HG03135 (cell line): ENCODE measurements around the gene CA11.

Source experiments
- ATAC-seq: cut with Tn5 transposase; IDR thresholded peaks from one replicate; pipeline ENCODE4 v1.9.1; 2021; ENCODE audit warnings: mild to moderate bottlenecking, moderate library complexity; ENCODE audit not compliant: unreplicated experiment

CA11 gene

DNA sequence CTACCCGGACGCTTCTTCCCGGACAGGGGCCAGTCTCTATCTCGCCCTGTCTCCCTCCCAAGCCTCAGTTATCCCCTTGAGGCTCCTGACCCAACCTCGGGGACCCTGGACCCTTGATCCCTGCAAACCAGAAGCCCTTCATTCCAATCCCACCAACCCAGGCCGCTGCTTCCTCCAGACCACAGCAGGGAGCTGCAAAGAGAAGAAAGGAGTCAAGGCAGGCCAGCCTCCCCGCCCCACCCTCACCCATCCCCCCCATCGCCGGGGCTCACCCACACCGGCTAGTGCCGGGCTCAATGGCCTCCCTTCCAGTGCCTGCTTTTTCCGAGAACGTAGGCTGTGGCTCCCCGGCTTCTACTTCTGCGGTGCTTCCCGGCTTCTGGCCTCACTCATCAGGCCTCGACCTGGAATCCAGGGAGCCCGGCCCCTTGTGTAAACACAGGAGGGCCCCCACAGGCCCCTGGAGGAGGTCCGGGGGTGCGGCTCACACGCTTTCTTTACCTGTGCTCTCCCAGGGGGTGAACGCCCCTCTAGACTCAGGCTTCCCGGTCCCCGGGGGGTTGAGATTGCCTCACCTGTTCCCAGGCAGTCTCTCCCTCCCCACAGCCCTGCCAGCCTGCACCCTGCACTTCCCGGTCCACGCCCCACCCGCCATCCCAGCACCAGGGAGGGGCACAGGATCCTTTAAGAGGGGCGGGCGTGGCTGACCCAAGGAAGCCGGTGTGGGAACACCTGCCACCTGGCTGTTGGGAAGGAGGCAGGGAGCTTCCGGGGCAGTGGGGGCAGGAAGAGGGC lies 31.4 kb downstream of the CA11 start, which contains the start of gene FAM83E:
TSS of gene FAM83E (minus strand) at position 641 of the 795 bp plus-strand sequence. CDS start 1,704 bp downstream, outside the sequence.
- no peak for ATAC-seq

DNA sequence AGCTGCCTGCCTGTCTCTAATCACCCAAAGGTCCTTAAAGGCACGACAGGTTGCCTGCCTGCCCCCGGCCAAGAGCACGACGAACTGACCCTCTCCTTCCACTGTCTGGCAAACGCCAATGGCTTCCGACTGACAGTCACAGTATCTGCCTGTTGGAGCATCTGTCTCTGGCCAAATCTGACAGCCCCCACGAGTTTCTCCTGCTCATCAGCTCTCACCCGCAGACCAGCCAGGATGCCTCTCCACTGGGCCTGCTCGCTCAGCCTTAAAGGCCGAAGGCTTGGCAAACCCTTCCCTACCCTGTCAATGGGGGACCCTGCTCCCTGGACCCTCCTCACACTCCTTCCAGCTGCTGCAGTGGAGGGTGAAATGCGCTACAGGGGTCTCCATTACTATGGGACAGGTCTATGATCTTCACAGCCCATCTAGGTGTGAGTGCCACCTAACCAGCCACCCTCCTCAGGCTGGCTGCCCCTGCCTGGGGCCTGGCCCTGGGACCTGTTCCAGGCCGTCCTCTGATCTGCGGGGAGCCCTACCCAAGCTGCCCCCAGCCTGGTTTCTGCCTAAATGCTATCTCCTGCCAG lies 32.0 kb downstream of the CA11 start:
- ATAC-seq, result no peak

DNA sequence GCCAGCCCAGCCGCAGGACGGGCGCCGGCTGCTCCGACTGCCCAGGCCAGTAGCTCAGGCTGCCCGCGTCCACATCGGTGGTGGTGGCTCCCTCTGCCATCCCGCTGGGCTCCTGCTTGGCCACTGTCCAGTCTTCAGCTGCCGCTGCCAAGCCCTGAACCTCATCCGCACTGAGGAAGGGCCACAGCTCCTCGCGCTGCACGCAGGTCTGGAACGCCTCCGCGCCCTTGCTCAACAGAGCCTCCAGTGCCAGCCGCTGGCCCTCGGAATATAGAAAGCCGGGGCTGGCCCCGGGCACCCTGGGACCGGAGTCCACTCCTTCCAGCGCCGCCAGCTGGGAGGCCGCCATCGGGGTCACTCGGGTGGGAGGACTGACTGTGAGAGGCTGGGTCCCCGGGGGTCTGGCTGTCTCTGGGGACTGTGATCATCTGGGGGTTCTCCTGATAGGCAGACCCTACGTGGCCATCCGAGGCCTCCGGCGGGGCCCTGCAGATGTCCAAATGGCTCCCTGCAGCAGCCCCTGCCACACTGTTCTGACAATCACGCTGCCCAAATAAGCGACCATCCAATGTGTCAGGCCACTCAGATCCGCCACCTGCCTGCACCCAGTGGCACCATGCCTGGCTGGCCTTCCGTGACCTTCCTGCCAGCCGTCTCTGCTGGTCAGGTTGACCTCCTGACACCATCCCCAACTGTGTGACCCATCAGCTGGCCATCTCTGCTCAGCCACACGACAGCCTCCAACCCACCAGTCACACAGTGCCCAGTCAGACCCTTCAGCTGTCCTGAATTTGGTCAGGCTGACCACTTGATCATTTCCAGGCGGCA lies 32.7 kb downstream of the CA11 start:
- ATAC-seq, result no peak

- no peak for ATAC-seq
These were observed 34.1 kb downstream of the CA11 start for GRCh38 chr19:48611872-48612271.

- no peak for ATAC-seq
These were observed 36.3 kb downstream of the CA11 start for GRCh38 chr19:48609571-48610108.

DNA sequence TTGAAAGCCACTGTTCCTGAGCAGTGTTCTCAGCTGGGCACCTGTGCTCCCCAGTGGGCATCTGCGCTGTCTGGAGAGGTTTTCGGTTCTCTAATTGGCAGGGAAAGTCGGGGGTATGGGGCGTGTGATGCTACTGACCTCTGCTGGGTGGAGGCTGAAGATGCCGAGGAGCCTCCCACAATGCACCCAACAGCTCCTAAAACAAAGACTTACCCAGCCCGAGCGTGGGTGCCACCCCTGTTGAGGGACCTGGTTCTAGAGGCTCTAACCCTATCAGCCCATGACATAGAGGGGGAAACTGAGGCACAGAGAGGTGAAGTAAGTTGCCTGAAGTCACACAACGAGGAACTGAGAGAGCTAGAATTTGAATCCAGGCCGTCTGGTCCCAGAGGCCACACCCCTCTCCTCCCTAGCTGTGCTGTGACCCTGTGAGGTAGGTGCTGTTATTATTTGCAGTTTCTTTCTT lies 37.2 kb downstream of the CA11 start:
- ATAC-seq, result no peak

DNA sequence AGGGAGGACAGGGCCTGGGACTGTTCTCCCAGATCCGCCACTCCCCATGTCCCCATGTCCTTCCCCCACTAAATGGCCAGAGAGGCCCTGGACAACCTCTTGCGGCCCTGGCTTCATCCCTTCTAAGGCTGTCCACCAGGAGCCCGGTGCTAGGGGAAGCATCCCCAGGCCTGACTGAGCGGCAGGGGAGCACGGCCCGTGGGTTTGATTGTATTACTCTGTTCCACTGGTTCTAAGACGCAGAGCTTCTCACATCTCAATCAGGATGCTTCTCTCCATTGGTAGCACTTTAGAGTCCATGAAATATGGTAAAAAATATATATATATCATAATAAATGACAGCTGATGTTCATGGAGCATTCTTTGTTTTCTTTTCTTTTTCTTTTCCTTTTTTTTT lies 38.6 kb downstream of the CA11 start:
- ATAC-seq, result no peak

DNA sequence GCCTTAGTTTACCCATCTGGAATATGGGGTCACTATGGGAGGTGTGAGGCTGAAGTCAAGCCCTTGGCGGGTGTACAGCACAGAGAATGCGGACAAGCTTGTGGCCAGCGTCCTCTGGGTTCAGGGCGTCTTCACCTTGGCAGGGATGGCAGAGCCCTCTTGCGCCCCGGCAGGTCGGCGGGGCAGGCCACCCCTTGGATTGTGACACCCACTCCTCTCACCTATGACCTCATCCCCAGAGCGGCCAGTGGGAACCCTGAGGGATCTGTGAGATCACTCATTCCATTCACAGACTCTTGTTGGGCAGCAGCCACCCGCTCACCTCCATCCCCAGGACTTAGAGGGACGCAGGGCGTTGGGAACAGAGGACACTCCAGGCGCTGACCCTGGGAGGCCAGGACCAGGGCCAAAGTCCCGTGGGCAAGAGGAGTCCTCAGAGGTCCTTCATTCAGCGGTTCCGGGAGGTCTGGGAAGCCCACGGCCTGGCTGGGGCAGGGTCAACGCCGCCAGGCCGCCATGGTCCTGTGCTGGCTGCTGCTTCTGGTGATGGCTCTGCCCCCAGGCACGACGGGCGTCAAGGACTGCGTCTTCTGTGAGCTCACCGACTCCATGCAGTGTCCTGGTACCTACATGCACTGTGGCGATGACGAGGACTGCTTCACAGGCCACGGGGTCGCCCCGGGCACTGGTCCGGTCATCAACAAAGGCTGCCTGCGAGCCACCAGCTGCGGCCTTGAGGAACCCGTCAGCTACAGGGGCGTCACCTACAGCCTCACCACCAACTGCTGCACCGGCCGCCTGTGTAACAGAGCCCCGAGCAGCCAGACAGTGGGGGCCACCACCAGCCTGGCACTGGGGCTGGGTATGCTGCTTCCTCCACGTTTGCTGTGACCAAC lies 39.3 kb downstream of the CA11 start, which contains the start of gene SPACA4:
TSS of gene SPACA4 (plus strand) at position 280 of the 896 bp plus-strand sequence. CDS start at position 517, 237 bp downstream.
- no peak for ATAC-seq

DNA sequence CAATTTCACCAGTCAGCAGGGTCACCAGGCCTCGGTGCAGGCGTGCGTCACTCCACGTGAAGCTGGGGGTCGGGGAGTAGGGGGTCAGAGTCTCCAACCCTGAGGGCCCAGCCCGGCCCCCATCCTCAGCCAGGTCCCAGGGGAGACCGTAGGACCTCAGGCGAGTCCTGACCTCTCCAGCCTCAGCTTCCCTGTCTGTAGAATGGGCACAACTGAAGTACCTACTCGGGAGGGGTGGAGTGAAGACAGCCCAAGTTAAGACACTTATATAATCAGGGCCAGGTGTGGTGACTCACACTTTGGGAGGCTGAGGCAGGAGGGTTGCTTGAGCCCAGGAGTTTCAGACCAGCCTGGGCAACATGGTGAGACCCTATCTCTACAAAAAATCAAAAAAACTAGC lies 42.1 kb downstream of the CA11 start:
- no peak for ATAC-seq

DNA sequence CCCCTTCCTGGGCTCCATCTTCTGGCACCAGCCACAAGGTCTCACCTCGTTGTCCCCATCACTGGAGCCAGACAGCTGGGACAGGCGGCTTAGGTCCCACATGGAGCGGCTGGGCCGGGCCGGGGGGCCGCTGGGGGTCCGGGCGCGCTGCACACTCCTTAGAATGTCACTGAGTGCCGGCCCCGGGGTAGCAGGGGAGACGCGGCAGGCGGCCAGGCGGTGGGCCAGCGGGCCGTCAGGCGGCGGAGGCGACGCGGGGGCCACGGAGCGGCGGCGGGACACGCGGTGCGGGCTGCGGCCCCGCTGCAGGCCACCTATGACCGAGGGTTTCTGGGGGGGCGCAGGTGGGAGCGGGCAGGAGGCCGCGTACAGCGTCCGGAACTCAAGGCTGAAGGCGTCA lies 42.5 kb downstream of the CA11 start:
- ATAC-seq, result no peak

DNA sequence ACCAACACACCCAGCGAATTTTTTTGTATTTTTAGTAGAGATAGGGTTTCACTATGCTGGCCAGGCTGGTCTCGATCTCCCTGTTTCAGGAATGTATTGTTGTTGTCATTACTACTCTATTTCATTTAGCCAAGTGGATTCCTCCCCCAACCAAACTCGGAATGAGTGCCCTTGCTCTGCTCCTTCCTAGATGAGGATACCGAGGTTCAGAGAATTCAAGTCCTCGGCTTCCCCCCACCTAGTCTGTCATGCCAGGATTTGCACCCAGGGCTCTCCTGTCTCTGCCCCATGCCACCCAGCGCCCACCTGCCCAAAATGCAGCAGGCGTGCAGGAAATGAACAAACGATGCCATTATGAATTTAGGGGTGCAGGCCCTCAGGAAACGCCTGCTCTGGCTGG lies 43.0 kb downstream of the CA11 start:
- ATAC-seq, result no peak

GRCh38 chr19:48600679-48601417 lies 45.1 kb downstream of the CA11 start:
- no peak for ATAC-seq

- no peak for ATAC-seq
These were observed 46.8 kb downstream of the CA11 start for GRCh38 chr19:48598996-48599700.

GRCh38 chr19:48596679-48597465 lies 49.1 kb downstream of the CA11 start:
- no peak for ATAC-seq

DNA sequence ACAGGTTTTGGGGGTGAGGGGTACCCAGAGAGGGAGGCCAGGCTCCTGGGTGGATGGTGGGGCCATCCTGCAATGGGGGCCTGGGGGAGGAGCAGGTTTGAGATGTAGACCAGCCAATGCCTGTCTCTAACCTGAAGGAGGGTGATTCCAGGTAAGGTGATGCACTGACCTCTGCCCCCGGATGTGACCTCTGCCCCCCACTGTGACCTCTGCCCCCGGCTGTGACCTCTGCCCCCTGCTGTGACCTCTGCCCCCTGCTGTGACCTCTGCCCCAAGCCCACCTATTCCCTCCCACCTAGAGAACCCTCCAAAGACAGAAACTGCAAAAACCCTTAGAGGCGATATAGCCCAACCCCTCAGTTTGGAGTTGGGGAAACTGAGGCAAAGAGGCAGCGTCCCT lies 49.8 kb downstream of the CA11 start:
- ATAC-seq, result no peak

- no peak for ATAC-seq
These were observed 50.2 kb downstream of the CA11 start for GRCh38 chr19:48595833-48596232.

GRCh38 chr19:48595171-48595570 lies 50.8 kb downstream of the CA11 start:
- ATAC-seq, result no peak

DNA sequence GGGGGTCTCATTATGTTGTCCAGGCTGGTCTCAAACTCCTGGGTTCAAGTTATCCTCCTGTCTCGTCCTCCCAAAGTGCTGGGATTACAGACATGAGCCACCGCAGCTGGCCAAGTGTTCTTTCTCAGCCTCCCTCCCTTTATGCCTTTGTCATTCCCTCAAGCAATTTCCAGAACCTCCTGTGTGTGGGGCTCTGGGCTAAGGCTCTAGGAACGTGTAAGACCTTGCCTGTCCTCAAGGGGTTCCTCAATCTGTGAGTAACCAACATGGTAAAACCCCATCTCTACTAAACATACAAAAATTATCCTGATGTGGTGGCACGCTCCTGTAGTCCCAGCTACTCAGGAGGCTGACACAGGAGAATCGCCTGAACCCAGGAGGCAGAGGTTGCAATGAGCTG lies 55.0 kb downstream of the CA11 start:
- ATAC-seq, result no peak
